ENCODE data around the gene MYOG.

Gene MYOG

DNA sequence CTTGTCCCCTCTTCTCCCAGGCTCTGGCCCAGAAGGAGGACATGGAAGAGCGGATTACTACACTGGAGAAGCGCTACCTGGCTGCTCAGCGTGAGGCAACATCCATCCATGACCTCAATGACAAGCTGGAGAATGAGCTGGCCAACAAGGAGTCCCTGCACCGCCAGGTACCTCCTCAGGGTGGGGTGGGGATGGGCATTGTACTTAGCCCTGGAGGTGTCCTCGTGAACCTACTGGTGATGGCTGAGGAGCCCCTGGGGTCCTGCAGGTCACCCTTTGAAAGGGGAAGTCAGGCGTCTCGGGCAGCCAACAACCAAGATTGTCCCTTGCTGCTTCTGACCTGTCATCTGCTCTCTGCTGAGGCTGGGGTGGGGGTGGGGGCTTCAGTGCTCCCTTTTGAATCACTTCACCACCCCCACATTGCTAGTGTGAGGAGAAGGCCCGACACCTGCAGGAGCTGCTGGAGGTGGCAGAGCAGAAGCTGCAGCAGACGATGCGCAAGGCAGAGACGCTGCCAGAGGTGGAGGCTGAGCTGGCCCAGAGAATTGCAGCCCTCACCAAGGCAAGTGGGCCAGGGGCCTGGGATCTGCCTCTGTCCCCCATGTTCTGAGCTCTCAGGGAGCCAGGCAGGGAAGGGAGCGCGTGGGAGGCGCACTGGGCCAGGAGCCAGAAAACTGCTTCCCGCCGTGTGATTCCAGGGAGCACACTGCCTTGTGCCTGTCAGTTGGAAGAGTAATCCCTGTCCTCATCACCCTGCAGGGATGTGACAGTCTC lies 39.8 kb downstream of the MYOG start:
- no peak for DNase-seq

DNA sequence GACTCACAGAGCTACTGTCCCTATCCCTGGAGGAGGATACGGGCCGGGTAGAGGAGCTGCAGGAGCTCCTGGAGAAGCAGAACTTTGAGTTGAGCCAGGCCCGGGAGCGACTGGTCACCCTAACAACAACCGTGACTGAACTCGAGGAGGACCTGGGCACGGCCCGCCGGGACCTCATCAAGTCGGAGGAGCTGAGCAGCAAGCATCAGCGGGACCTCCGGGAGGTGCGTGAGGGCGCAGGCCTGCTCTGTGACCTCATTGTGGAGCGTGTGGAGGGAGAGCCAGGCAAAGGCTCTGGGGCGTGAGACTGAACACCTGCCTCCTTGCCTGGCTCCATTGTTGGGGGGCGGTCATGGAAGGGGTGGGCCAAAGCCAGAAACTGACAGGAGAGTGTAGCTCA lies 40.5 kb downstream of the MYOG start:
- DNase-seq, result no peak

DNA sequence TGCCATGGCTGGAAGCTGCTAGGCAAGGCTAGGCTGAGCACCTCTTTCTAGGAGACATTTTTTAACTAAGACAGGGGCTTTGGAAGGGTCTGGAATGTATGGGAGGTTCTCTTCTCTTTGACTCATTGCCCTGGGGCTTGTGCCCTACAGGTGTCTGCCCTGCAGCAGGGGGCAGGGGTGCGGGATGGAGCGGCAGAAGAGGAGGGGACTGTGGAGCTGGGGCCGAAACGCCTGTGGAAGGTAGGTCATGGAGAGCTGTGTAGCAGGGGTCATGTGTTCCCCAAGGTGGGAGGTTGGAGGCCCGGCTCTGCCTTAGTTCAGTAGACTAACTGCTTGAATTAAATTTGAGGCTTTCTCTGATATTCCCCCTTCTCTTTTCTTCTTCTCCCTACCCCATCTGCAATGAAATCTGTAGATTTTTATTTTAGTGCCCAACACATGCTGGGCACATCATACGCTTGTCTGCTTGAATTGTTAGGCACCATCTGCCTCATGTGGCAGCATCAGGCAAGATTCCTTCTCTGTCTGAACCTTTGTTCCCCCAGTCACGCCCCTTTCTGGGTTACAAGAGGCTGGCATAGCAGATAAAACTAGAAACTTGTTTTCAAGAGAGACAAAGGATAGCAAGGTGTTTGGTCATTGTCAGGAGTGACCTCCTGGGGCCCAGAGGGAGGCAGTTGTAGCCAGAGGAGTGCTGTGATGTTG lies 41.1 kb downstream of the MYOG start:
- no peak for DNase-seq

DNA sequence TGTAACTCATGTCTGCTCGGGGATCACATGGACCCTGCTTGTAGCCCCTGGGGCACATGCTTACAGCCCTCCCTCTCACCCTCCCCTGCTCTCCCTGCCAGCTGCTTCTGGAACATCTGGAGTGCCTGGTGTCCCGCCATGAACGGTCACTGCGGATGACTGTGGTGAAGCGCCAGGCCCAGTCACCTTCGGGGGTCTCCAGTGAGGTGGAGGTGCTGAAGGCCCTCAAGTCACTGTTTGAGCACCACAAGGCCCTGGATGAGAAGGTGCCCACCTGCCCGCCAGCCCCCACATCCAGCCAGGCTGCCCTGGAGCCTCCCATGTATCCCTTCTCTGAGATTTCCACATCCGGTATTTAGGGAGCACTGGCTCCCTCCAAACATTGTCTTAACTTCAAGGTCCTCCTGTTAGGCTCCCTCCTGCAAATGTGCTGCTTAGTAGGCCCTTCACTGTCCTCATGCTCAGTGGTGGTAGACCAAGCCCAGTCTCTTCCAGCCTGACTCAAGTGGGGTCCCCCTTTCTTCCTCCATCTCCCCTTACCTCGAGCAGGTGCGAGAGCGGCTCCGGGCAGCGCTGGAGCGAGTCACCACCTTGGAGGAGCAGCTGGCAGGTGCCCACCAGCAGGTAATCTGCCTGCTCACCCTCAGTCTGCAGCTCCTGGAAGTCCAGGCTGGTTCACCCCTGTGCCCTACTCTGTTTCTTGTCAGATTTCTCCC lies 41.8 kb downstream of the MYOG start:
- no peak for DNase-seq

DNA sequence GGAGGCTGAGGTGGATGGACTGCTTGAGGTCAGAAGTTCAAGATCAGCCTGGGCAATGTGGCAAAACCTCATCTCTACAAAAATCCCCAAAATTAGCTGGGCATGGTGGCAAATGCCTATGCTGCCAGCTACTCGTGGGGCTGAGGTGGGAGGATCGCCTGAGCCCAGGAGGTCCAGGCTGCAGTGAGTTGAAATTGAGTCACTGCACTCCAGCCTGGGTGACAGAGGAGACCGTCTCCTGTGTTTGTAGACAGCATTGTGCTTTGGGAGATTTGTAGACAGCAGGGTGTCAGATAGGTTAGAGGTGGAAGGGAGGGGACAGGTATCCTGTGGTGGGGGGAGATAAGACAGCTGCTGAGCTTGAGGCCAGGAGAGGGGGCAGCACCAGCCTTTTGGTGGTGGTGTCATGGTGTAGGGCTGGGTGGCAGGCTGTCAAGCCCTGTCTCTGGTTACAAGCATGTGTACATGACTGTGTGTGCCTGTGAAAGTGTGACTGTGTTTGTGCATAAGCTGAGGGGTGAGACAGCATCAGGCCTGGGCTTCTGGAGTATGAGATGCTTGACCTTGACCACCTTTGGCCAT lies 44.4 kb downstream of the MYOG start:
- DNase-seq, result no peak

DNA sequence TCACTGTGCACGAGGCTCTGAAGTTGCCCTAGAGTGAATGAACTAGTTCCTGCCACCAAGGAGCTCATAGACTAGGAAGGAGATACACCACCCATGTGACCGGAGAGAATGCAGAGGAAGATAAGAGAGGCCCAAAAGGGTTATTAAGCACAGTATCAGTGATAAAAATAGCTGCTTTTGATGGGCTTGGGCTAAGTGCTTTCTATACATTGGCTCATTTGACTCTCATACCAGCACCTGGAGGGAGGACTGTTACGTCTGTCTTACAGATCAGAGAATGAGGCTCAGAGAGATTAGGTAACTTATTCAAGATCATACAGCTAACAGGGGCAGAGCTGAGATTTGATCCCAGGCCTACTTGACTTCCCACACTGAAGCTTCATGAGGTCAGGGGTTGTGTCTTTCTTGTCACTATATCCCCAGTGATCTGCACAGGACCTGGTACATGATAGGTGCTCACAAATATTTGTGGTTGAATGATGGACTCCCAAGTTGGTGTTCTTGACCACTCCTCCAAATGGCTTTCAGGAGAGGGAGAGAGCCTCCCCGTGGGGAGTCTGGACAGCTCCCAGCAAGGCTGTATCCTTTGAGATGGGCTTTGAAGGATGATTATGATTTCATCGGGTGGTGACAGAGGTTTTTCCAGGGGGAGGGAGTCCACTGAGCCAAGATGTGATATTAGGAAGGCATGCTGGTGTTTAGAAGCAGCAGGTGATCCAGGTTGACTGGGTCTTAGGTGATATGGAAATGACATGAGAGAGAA lies 45.1 kb downstream of the MYOG start:
- DNase-seq, result no peak

DNA sequence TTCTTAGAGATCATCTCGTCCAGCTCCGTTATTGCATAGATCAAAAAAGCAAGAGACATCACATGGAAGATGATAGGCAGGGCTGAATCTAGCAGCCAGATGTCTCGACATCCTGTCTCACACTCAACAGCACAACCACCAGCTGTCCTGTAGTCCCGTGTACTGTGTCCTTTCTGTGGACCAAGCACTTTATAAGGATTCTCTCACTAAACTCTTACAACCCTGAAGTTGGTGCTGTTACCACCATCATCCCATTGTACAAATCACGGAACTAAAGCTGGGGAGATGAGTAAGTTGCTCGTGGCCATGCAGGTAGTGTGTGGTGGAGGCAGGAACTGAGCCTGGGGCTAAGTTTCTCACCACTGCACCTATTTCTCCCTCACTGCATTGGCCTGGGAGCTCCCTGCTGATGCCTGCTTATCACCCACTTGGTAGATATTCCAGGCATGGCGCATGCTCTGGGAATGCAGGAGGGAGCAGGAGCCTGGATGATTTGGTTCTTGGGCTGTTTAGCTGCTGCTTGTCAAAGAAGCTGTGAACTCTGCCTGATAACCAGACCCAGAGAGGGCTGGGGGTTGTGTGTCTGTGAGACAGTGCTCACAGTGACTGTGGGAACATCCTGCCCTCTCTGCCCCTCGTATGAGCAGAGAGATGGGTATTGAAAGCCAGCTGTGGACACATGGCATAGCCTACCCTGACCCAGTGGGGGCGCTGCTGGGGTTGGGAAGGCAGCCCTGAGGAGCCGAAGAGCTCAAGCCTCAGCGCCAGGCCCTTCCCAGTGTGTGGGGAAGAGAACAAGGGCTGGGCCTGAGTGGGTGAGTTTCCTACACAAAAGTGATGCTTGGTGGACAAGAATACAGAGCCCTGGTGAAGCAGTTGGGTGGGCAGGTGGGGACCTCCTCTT lies 46.0 kb downstream of the MYOG start:
- DNase-seq, result no peak

DNA sequence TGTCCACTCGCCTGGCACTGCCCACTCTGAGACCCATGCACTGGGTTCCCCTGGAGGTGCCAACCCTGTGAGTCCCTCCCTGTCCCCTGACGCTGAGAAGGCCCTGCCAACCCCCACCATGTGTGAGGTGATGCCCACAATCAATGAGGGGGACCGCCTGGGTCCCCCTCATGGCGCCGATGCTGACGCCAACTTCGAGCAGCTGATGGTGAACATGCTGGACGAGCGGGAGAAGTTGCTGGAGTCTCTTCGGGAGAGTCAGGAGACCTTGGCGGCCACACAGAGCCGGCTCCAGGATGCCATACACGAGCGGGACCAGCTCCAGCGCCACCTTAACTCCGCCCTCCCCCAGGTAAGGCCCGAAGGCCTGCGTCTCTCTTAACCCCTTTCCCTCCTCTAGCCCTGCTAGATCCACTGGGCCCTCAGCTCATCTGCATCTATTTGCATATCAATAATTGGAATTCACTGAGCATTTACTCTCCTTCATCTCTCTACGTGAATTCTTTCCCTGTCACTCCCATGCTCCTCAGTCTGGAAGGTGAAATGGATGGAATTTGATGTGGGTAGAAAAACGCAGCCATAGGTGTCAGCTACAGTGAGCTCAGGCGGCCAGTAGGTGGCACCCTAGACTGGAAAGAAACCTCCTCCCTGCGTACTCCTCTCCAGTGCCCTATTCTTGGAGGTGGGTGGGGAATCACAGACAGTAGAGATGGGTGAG lies 46.8 kb downstream of the MYOG start:
- DNase-seq, result peak; percentile 60 to 79

DNA sequence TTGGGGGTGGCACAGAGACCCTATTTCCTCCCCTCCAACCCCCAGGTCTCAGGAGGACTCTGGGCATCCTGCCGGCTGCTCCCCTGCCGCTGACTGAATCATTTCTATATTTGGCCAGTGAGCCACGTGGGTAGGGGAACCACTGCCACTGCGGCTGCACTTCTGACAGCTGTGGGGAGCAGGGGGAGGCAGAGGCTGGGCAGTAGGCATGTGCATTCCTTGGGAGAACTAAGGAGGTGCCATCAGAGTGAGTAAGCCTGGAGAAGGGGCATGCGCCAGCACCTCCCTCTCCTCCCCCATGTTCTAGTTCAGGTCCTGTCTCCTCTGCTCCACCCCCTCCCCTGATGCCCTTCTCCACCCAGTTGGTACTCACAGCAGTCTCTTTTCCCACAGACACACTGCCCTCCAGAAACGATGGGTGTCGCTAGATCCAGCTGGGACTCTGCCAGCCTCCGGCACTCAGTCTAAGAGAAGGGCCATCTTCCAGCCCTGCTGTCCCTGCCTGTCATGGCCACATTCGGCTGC lies 47.5 kb downstream of the MYOG start:
- DNase-seq, result peak in 1 of 2 experiments; percentile 45

DNA sequence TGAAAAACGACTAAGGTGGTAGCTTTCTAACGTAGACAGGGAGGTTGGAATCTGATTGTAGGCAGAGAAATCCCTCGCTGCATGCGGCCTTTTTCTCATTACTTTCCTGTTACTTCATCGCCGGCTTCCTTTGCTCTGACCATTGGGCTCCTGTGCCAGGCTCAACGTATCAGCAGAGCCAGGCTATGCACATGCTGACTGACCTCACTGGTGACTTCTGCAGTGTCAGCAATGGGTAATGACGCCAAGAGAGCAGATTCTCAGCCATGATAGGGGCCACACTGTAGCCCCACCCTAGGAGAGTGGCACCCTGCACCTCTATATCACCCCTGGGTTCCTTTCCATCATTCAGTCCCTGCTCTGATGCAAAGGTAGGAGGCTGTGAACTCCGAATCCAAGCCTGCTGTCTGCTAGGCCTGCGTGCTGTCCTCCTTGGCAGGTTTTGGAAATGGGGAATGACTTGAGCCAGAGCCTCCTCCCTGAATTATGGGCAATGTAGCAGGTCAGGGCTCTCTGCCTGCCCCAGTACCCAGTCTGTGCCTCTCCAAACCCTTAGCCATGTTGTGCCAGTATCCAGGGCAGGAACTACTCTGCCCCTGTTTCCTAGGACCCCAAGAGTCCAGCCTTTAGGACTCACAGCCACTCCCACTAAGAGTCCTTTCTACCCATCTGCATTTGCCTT lies 48.2 kb downstream of the MYOG start:
- DNase-seq, result no peak

DNA sequence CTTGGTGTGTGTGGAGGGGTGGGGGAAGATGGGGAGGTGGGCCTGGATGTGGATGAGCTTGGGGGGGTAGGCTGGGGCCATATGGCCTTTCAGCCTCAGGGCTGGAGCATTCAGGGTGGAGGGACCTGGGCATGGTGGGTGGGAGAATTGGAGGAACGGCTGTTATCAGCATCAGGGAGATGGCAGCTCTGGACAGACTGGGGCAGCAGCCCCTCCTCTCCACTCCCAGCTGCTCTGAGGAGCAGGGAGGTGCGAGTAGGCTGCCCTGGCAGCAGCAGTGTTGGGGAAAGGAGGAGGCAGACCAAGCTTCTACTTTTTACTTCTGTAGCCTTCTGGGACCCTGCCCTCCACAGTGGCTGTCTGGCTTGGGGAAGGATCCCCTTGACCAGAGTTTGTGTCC lies 49.3 kb downstream of the MYOG start:
- no peak for DNase-seq

DNA sequence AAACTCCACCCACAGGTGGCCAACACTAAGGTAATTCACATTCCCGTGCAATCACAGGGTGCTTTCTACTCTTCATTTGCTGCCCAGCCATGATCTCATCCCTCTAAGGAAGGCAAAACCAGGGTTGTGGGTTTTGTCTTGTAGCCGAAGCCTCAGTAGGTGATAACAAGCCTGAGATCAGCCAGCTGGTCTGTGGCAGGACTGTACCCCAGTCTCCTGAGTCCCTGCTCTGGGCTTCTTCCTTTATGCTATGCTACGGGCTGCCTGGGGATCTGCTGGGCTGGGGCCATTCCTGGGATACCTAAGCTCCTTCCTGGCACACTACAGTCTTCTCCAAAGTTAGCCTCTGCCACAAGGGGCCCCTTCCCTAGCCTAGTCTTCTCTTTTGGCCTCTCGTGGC lies 49.7 kb downstream of the MYOG start:
- DNase-seq, result no peak

DNA sequence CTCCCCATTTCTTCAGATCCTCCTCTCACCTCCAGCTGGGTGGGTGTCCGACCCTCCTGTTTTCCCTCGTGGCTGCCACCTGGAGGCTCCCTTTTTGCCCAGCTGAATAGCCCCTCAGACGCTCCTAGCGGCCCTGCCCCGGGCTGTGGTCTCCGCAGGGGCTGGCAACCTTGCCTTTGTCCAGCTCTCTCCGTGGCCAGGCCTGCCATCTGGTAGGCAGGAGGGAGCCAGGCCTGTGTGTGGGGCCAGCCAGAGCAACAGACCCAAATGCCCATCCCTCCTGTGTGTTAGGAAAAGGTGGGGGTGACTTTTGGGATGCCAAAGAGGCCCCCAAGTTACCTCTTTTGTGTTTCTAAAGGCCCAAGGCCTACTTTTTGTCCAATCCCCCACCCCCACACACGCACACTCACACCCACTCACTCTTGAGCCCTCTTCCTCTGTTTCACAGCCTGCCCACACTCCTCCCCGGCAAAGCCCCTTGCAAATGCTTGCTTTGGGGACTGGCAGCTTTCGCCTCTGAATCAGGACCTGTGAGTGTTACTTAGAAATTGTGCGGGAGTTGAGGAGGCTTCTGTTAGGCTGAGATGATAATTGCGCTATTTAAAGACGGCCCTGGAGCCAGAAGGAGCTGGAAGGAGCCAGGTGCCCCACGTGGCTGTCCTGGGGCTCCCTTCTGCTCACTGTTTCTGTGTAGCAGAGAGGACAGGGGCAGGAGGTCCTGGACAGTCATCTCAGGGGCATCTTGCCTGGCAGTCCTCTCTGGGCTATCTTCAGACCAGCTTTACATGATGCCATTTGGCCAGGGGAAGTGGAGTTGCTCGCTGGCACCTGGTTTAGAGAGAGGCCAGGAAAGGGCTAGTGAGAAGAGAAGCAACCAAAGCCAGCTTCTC lies 50.5 kb downstream of the MYOG start:
- DNase-seq, result no peak

DNA sequence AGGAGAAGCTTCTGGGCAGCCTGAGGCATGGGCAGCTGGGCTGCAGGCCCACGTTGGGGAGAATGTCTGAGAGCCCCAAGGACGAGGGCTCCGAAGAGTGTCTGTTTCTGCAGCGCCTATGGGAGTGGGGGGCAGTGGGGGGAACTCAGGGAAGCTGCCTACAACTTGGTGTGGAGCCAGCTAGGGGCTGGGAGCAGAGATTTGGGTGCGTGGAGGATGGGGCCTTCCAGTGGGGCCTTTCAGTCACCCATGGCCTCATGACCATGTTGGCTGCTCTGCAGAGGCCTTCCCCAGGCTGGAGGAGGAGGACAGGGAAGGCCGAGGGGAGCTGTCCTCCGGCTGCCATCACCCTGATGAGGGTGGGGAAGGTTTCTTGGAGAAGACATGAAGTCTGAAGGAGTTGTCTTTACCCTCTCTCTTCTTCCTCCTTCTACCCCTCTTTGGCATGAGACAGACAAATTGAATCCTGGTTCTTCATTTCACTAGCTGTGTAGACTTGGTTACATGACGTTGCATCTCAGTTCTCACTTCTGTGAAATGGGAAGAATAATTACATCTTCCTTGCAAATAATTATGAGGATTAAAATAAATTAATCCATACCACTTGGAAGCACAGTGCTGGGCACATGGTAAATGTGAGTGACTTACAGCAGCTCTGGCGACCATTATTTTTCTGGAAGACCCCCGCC lies 51.2 kb downstream of the MYOG start:
- no peak for DNase-seq

DNA sequence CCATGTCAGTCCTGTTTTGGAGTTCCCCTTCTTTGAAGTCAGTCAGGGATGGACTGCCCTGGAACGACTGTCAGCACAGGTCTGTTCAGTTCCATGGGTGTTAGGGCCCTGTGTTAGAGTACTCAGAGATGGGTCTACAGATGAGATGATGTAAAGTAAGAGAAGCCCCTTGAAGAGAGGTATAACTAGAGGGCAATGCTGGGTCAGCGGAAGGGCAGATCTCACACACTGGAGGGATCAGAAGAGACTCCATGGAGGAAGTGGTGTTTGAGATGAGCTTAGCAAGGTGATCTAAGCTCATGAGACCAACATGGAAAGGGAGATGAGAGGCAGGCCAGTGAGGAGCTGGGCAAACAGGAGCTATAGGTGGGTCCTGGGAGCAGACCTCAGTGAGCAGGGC lies 51.9 kb downstream of the MYOG start:
- DNase-seq, result no peak

DNA sequence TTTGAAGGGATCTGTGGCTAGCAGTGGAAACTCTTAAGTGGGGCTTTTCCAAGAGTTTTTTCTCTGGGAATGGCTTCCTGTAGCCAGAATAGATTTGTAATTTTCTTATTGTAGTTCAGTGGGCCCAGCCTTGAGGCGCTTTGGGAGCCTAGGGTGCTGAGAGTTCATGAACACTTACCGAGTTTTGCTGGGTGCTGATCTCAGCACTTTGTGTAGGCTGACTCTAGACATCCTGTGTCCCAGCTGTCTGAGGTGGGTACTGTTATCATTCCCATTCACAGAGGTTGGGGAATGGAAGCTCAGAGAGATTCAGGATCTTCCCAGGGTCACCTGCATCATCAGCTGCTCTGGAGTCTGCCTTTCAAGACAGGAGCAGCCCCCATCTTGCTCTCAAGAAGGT lies 52.5 kb downstream of the MYOG start:
- DNase-seq, result no peak

All from NCI-H446 (cell line).